ENCODE measurements around the gene BCL2A1.
"Not testable (repeated sequence)": the region's sequence is repeated elsewhere in the genome, so short reads cannot be mapped to it uniquely, and the experiment has no call there.

GRCh38 chr15:79926116-79926515 is 44.9 kb downstream of the BCL2A1 start:
- TF ChIP-seq CTCF (IDR thresholded peaks at IDR 0.05 in 8 of 11, conservative IDR thresholded peaks at IDR 0.05 in 3 of 11); POLR2A (IDR thresholded peaks at IDR 0.05): not testable (repeated sequence)
